Kidney epithelial cell (primary cell): ENCODE data around the gene PACSIN2. TPM values are rescaled to one million over a fixed set of nuclear protein-coding genes. Genes with fewer than 3 reads are reported as not detected.

Experiments
- DNase-seq: peaks from one replicate; pipeline ENCODE4 v3.0.0-alpha.2; 2010; ENCODE audit warnings: low read depth
- H3K27me3 ChIP-seq: 2 replicates; pipeline ENCODE4 v1.6.0; 2011; ENCODE audit warnings: low read length; ENCODE audit not compliant: control insufficient read depth, insufficient read depth
- H3K36me3 ChIP-seq: 2 replicates; pipeline ENCODE4 v1.5.1; 2011; ENCODE audit warnings: low read length; ENCODE audit not compliant: control insufficient read depth, insufficient read depth
- H3K4me3 ChIP-seq: 2 replicates; pipeline ENCODE4 v1.5.1; 2011; ENCODE audit warnings: low read depth, mild to moderate bottlenecking, control low read depth, low read length
- CTCF ChIP-seq: IDR thresholded peaks from 2 replicates; pipeline ENCODE4 v1.5.1; 2011; ENCODE audit warnings: mild to moderate bottlenecking, moderate library complexity, low read length, control low read depth, inconsistent platforms; ENCODE audit not compliant: insufficient read depth, poor library complexity, severe bottlenecking
- total RNA-seq: library from RNA; depleted of rRNA; stranded (reverse); fragments of >200 nt; gene quantifications from 2 replicates; pipeline ENCODE4 v1.2.3, GENCODE V29; 2015

PACSIN2 gene
- total RNA-seq, 1 donor from 2014 or later, result 62.9 TPM

DNA sequence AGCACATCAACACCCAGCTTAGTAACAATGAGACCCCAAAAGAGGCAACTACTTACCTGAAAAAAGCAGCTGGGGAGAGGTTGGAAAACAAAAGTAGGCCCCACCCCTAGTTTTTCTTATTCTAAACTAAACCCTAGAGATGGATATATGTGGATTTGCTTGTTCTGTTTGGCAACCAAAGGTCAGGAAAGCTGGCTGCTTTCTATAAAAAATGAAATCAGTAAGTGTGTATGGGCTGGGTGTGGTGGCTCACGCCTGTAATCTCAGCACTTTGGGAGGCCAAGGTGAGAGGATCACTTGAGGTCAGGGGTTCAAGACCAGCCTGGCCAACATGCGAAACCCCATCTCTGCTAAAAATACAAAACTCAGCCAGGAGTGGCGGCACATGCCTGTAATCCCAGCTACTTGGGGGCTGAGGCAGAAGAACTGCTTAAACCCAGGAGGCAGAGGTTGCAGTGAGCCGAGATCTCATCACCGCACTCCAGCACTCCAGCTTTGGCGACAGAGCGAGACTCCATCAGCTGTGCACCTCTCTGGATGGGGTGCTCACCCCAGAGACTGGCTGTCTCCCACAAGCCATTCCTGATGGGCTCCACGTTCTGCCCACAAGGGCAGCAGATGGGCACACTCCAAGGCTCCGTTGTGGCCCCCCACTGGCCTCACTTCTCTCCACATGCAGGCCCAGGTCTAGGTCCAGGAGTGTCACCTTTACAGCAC lies 30.0 kb downstream of the PACSIN2 start:
- no peak for DNase-seq
- no peak overlapping the region for H3K4me3 ChIP-seq
- no peak for TF ChIP-seq CTCF
- no peaks in the 10 kb centered on the region for H3K36me3 ChIP-seq
- H3K27me3 ChIP-seq, result no peaks in the 10 kb centered on the region

GRCh38 chr22:42984397-42984796 lies 30.6 kb downstream of the PACSIN2 start:
- H3K36me3 ChIP-seq, result no peaks in the 10 kb centered on the region
- DNase-seq, result no peak
- H3K4me3 ChIP-seq, result no peak overlapping the region
- TF ChIP-seq CTCF, result no peak
- no peaks in the 10 kb centered on the region for H3K27me3 ChIP-seq

DNA sequence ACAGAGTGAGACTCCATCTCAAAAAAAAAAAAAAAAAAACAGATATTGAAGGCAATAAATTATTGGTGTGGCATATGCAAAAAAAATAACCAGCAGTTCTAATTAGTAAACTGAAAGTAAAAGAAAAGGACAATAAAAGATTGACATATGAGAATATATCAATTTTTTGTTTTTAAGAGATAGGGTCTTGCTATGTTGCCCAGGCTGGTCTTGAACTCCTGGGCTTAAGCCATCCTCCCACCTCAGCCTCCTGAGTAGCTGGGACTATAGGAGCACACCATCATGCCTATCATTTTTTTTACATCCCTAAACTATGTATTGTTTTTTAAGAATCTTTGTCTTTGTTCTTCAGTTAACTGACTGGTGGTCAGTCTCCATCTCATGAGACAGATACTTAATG lies 31.5 kb downstream of the PACSIN2 start:
- no peaks in the 10 kb centered on the region for H3K36me3 ChIP-seq
- no peaks in the 10 kb centered on the region for H3K27me3 ChIP-seq
- no peak overlapping the region for H3K4me3 ChIP-seq
- TF ChIP-seq CTCF, result no peak
- no peak for DNase-seq

GRCh38 chr22:42979606-42980005 lies 35.3 kb downstream of the PACSIN2 start:
- Histone ChIP-seq H3K36me3 (no peaks in the 10 kb centered on the region), H3K27me3 (no peaks in the 10 kb centered on the region), H3K4me3 (no peak overlapping the region)
- no peak for DNase-seq
- TF ChIP-seq CTCF, result no peak

- no peak overlapping the region for H3K4me3 ChIP-seq
- TF ChIP-seq CTCF, result no peak
- no peak for DNase-seq
- no peaks in the 10 kb centered on the region for H3K27me3 ChIP-seq
- H3K36me3 ChIP-seq, result no peaks in the 10 kb centered on the region
These were observed 36.4 kb downstream of the PACSIN2 start for GRCh38 chr22:42978453-42979103.
